Astrocyte of the cerebellum (primary cell): ENCODE results near the gene BIK.
A peak's percentile ranks its signal among the peaks of the same experiment; 100 is the strongest.

Experiments
- DNase-seq: peaks from one replicate; pipeline ENCODE4 v3.0.0-alpha.2; 2011; ENCODE audit warnings: low read depth
- H3K4me3 ChIP-seq: 2 replicates; pipeline ENCODE4 v1.5.1; 2011; ENCODE audit warnings: mild to moderate bottlenecking, low read depth, low read length, moderate library complexity
- in situ Hi-C: cut with HindIII; loops from 2 replicates; pipeline ENCODE4 v1.10.0; 2017; ENCODE audit warnings: low sequenced_read_pairs
- TF ChIP-seq, protein P1 (sequence below): IDR thresholded peaks from 2 replicates; pipeline ENCODE4 v1.5.1; 2012; ENCODE audit warnings: low read length, low read depth, moderate library complexity, mild to moderate bottlenecking; ENCODE audit errors: missing control alignments

Gene BIK

GRCh38 chr22:43113526-43114251, 3.1 kb downstream of the BIK start:
- TF ChIP-seq, protein P1, sequence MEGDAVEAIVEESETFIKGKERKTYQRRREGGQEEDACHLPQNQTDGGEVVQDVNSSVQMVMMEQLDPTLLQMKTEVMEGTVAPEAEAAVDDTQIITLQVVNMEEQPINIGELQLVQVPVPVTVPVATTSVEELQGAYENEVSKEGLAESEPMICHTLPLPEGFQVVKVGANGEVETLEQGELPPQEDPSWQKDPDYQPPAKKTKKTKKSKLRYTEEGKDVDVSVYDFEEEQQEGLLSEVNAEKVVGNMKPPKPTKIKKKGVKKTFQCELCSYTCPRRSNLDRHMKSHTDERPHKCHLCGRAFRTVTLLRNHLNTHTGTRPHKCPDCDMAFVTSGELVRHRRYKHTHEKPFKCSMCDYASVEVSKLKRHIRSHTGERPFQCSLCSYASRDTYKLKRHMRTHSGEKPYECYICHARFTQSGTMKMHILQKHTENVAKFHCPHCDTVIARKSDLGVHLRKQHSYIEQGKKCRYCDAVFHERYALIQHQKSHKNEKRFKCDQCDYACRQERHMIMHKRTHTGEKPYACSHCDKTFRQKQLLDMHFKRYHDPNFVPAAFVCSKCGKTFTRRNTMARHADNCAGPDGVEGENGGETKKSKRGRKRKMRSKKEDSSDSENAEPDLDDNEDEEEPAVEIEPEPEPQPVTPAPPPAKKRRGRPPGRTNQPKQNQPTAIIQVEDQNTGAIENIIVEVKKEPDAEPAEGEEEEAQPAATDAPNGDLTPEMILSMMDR: no peak
- DNase-seq: no peak
- in situ Hi-C loops: no loop called here

GRCh38 chr22:43114958-43115357, 4.4 kb downstream of the BIK start:
- no peak overlapping the region for H3K4me3 ChIP-seq
- in situ Hi-C loops: no loop called here
- TF ChIP-seq, protein P1: no peak
- DNase-seq: no peak

More at GRCh38 chr22:43113526-43114251, 3.1 kb downstream of the BIK start:
- H3K4me3 ChIP-seq: no peak overlapping the region

- DNase-seq: no peak
- in situ Hi-C loops: no loop called here
- H3K4me3 ChIP-seq: no peak overlapping the region
- TF ChIP-seq, protein P1: no peak
Measured at GRCh38 chr22:43116932-43117331, 6.4 kb downstream of the BIK start.

- no peak overlapping the region for H3K4me3 ChIP-seq
- no peak for DNase-seq
- in situ Hi-C loops: no loop called here
- TF ChIP-seq, protein P1: no peak
Measured at GRCh38 chr22:43118024-43118849, 7.7 kb downstream of the BIK start.

DNA sequence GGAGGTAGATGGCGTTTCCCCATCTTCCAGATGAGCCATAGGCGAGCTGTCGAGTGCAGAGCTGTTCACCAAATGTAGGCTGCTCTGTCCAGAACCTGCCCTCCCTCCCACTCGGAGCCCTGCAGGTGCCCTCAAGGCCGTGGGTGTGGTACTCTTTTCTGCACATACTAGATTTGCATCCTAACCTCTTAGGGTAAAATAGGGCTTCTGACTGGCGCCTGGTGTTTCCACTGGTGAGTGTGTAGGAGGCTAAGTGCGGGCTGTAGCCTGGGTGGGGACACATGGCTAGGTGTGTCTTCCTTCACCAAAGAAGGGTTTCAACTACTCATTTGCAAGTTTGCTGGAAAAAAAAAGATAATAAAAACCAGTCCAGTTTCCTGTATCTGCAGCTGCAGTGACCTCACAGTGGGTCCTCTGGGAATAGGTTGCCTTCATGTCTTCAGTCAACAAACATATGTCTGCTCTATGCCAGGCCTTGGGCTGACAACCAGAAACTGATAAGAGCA, 8.5 kb downstream of the BIK start:
- no peak overlapping the region for H3K4me3 ChIP-seq
- TF ChIP-seq, protein P1: no peak
- in situ Hi-C loops: no loop called here
- DNase-seq: no peak

- no peak overlapping the region for H3K4me3 ChIP-seq
- in situ Hi-C loops: no loop called here
- TF ChIP-seq, protein P1: no peak
- DNase-seq: peak; percentile 19
Measured at GRCh38 chr22:43126501-43127165, 16.1 kb downstream of the BIK start.
